ENCODE data around the gene INSRR. TPM values are rescaled to one million over a fixed set of nuclear protein-coding genes. Genes with fewer than 3 reads are reported as not detected.

Gene INSRR
- total and polyA plus RNA-seq, 2 of the 4 experiments (the other 2 are of a cell fraction) = not detected

DNA sequence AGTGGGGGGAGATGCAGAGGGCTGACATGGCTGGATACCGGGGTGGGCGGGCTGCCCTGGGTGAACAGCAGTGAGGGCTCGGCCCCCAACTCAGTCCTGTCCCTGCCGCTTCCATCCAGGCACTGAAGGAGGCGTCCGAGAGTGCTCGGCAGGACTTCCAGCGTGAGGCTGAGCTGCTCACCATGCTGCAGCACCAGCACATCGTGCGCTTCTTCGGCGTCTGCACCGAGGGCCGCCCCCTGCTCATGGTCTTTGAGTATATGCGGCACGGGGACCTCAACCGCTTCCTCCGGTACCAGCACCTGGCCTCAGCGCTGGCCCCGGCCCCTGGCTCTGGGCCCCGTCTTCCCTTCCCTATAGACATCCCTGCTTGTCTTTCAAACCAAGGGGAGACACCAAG lies 17.4 kb upstream of the INSRR start:
- Histone ChIP-seq H2AFZ (replicated peaks; ENCODE audit: low read length, poor library complexity) (peak overlapping the region; percentile 18), H3K56ac (ENCODE audit: extremely low read depth, insufficient read depth, low read length) (no peak overlapping the region), H4K5ac (ENCODE audit: low read depth, low read length) (no peak overlapping the region), H4K8ac (ENCODE audit: low read depth in 2 of 2, low read length in 2 of 2) (no peak overlapping the region), H2BK15ac (ENCODE audit: low read depth, low read length) (no peak overlapping the region), H3K9me3 (ENCODE audit: control insufficient read depth, insufficient read depth, low read length) (no peaks in the 10 kb centered on the region), H3K23ac (ENCODE audit: low read depth, low read length) (no peak overlapping the region), H3K27ac (ENCODE audit: insufficient read depth, low read length) (no peak overlapping the region), H2BK20ac (ENCODE audit: low read depth, low read length) (no peak overlapping the region), H3K9me1 (ENCODE audit: insufficient read depth, low read length) (no peaks in the 10 kb centered on the region), H3K4ac (ENCODE audit: low read depth, low read length) (no peak overlapping the region), H2BK120ac (ENCODE audit: low read depth, low read length) (no peak overlapping the region), H2AK9ac (replicated peaks; ENCODE audit: low read depth, low read length, poor library complexity) (no peak overlapping the region), H4K91ac (ENCODE audit: insufficient read depth, low read depth, low read length) (no peak overlapping the region), H3K79me1 (ENCODE audit: low read depth in 1 of 2, low read length in 2 of 2) (no peaks in the 10 kb centered on the region), H3K14ac (replicated peaks; ENCODE audit: low read depth, low read length) (no peak overlapping the region), H3K9ac (ENCODE audit: low read depth, low read length) (no peak overlapping the region), H3K36me3 (ENCODE audit: control insufficient read depth, insufficient read depth, low read length) (no peaks in the 10 kb centered on the region), H2BK5ac (ENCODE audit: low read depth, low read length, poor library complexity, severe bottlenecking) (no peak overlapping the region), H3K4me3 (ENCODE audit: insufficient read depth, low read depth, low read length) (no peak overlapping the region), H4K20me1 (ENCODE audit: insufficient read depth, low read length) (0 out of 2 replicates have a peak, but pooled peaks cover 4% of the 10 kb centered on the region), H3K27me3 (ENCODE audit: control insufficient read depth, insufficient read depth, low read length) (peaks cover 67% of the 10 kb centered on the region), H3K4me2 (ENCODE audit: low read depth, low read length) (no peak overlapping the region), H3K4me1 (ENCODE audit: control insufficient read depth, insufficient read depth, low read length) (no peaks in the 10 kb centered on the region; the same call in 1 of the 2 replicates), H2AK5ac (ENCODE audit: low read depth, low read length) (no peak overlapping the region), H3K18ac (ENCODE audit: low read depth, low read length) (no peak overlapping the region)
- no TSS peak for BruUV-seq (replicated peaks)
- 25% methylated on average over 4 of the region's 21 CpGs; no CpG with 5 or more reads in 1 of the 2 experiments for WGBS, 2 experiments (ENCODE audit: extremely low coverage in 2 of 2, insufficient read length in 1 of 2)
- in situ Hi-C loops (cut with MboI; ENCODE audit: low sequenced_read_pairs) = no loop called here
- CTCF ChIA-PET = interaction anchor here (0.7 kb wide), 1 partner anchor 217 kb away, joined by 3 read pairs; no protein-coding TSS in a partner anchor
- POLR2A ChIA-PET (ENCODE audit: unreplicated experiment) = interaction anchor here (0.6 kb wide), 1 partner anchor 338 kb away, joined by 3 read pairs; no protein-coding TSS in a partner anchor
- dilution Hi-C loops (cut with HindIII; ENCODE audit: low sequenced_read_pairs, unreplicated experiment) = no loop called here
- DNase-seq (no peak), ATAC-seq (ENCODE audit: low read depth) (no peak)
- TF ChIP-seq, protein P1, sequence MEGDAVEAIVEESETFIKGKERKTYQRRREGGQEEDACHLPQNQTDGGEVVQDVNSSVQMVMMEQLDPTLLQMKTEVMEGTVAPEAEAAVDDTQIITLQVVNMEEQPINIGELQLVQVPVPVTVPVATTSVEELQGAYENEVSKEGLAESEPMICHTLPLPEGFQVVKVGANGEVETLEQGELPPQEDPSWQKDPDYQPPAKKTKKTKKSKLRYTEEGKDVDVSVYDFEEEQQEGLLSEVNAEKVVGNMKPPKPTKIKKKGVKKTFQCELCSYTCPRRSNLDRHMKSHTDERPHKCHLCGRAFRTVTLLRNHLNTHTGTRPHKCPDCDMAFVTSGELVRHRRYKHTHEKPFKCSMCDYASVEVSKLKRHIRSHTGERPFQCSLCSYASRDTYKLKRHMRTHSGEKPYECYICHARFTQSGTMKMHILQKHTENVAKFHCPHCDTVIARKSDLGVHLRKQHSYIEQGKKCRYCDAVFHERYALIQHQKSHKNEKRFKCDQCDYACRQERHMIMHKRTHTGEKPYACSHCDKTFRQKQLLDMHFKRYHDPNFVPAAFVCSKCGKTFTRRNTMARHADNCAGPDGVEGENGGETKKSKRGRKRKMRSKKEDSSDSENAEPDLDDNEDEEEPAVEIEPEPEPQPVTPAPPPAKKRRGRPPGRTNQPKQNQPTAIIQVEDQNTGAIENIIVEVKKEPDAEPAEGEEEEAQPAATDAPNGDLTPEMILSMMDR (conservative IDR thresholded peaks at IDR 0.05; ENCODE audit: low read depth, low read length) = peak; percentile 13; the same call in 1 of the 2 replicates
- TF ChIP-seq MAZ (IDR thresholded peaks at IDR 0.05; ENCODE audit: borderline replicate concordance, low read depth, low read length) = no peak
- intact Hi-C loops (cut with micrococcal nuclease) = no loop called here

Measured in IMR-90 (cell line).